Measurements from ENCODE around the gene C1QTNF7.

The C1QTNF7 gene

GRCh38 chr4:15427701-15428100, at the start of gene C1QTNF7:
Gene C1QTNF7, plus strand, starts transcription at chr4:15428033. Its CDS starts 7,711 bp downstream, at chr4:15435744.
- no peak for DNase-seq (ENCODE audit: low read depth in 1 of 2, low spot score in 1 of 2)

GRCh38 chr4:15378062-15378461, 49.8 kb upstream of the C1QTNF7 start:
- no peak for DNase-seq (ENCODE audit: low read depth in 1 of 2, low spot score in 1 of 2)

GRCh38 chr4:15378493-15378892, 49.3 kb upstream of the C1QTNF7 start:
- DNase-seq (ENCODE audit: low read depth in 1 of 2, low spot score in 1 of 2) = no peak

GRCh38 chr4:15381806-15382338, 46.0 kb upstream of the C1QTNF7 start:
- no peak for DNase-seq (ENCODE audit: low read depth in 1 of 2, low spot score in 1 of 2)

GRCh38 chr4:15382669-15383273, 45.1 kb upstream of the C1QTNF7 start:
- DNase-seq (ENCODE audit: low read depth in 1 of 2, low spot score in 1 of 2) = no peak

GRCh38 chr4:15385515-15385914, 42.3 kb upstream of the C1QTNF7 start:
- DNase-seq (ENCODE audit: low read depth in 1 of 2, low spot score in 1 of 2) = no peak

- DNase-seq (ENCODE audit: low read depth in 1 of 2, low spot score in 1 of 2) = no peak
Observed at GRCh38 chr4:15385928-15386327, 41.9 kb upstream of the C1QTNF7 start.

- no peak for DNase-seq (ENCODE audit: low read depth in 1 of 2, low spot score in 1 of 2)
Observed at GRCh38 chr4:15390494-15390893, 37.3 kb upstream of the C1QTNF7 start.

GRCh38 chr4:15392053-15392805, 35.6 kb upstream of the C1QTNF7 start:
- no peak for DNase-seq (ENCODE audit: low read depth in 1 of 2, low spot score in 1 of 2)

GRCh38 chr4:15395311-15395710, 32.5 kb upstream of the C1QTNF7 start:
- no peak for DNase-seq (ENCODE audit: low read depth in 1 of 2, low spot score in 1 of 2)

GRCh38 chr4:15396157-15396800, 31.6 kb upstream of the C1QTNF7 start:
- peak; percentile 8 to 43 for DNase-seq (ENCODE audit: low read depth in 1 of 2, low spot score in 1 of 2)

GRCh38 chr4:15398001-15398400, 29.8 kb upstream of the C1QTNF7 start:
- no peak for DNase-seq (ENCODE audit: low read depth in 1 of 2, low spot score in 1 of 2)

- DNase-seq (ENCODE audit: low read depth in 1 of 2, low spot score in 1 of 2) = no peak
Observed at GRCh38 chr4:15398732-15399131, 29.1 kb upstream of the C1QTNF7 start.

- DNase-seq (ENCODE audit: low read depth in 1 of 2, low spot score in 1 of 2) = no peak
Observed at GRCh38 chr4:15400226-15400625, 27.6 kb upstream of the C1QTNF7 start.

- DNase-seq (ENCODE audit: low read depth in 1 of 2, low spot score in 1 of 2) = no peak
Observed at GRCh38 chr4:15400981-15401671, 26.7 kb upstream of the C1QTNF7 start.

- no peak for DNase-seq (ENCODE audit: low read depth in 1 of 2, low spot score in 1 of 2)
Observed at GRCh38 chr4:15402146-15402545, 25.7 kb upstream of the C1QTNF7 start.

- no peak for DNase-seq (ENCODE audit: low read depth in 1 of 2, low spot score in 1 of 2)
Observed at GRCh38 chr4:15402974-15403373, 24.9 kb upstream of the C1QTNF7 start.

- DNase-seq (ENCODE audit: low read depth in 1 of 2, low spot score in 1 of 2) = no peak
Observed at GRCh38 chr4:15405018-15405417, 22.8 kb upstream of the C1QTNF7 start.

GRCh38 chr4:15410750-15411149, 17.1 kb upstream of the C1QTNF7 start:
- no peak for DNase-seq (ENCODE audit: low read depth in 1 of 2, low spot score in 1 of 2)

- no peak for DNase-seq (ENCODE audit: low read depth in 1 of 2, low spot score in 1 of 2)
Observed at GRCh38 chr4:15412461-15412860, 15.4 kb upstream of the C1QTNF7 start.

GRCh38 chr4:15413010-15413622, 14.7 kb upstream of the C1QTNF7 start:
- DNase-seq (ENCODE audit: low read depth in 1 of 2, low spot score in 1 of 2) = no peak
